Skeletal muscle cell (primary cell): ENCODE results near the gene RBMXL3.

Experiments used
- DNase-seq: peaks from one replicate; pipeline ENCODE4 v3.0.0-alpha.2; 2010; ENCODE audit warnings: low read depth
- H3K4me3 ChIP-seq: 2 replicates; pipeline ENCODE4 v1.5.1; 2011; ENCODE audit warnings: low read depth, mild to moderate bottlenecking, control low read depth, low read length, moderate library complexity

Gene RBMXL3

DNA sequence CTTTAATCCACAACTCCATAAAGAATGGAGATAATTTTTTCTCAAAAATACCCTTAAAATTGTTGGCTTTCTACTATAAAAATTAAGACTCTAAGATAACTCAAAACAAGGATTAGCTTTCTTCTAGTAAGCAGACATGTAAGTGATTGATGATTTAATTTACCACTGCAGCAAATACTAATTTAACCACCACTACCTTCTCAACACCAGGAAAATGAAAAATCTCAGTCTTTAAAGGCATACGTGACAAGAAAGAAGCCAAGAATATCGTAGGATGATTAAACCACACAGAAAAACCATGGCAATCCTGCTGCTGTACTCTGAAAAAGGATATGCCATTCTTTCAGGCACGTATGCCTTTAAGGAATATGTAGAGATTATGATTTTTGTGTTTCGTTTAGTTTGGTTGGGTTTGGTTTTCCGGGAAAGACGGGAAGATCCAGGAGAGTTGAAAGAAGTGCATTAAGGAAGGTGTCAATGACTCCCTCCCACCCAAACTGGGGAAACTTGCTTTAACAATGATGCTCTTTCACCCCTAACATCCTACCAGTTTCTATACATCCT, 43.8 kb downstream of the RBMXL3 start:
- no peak for DNase-seq
- H3K4me3 ChIP-seq = peak overlapping the region; percentile 65

DNA sequence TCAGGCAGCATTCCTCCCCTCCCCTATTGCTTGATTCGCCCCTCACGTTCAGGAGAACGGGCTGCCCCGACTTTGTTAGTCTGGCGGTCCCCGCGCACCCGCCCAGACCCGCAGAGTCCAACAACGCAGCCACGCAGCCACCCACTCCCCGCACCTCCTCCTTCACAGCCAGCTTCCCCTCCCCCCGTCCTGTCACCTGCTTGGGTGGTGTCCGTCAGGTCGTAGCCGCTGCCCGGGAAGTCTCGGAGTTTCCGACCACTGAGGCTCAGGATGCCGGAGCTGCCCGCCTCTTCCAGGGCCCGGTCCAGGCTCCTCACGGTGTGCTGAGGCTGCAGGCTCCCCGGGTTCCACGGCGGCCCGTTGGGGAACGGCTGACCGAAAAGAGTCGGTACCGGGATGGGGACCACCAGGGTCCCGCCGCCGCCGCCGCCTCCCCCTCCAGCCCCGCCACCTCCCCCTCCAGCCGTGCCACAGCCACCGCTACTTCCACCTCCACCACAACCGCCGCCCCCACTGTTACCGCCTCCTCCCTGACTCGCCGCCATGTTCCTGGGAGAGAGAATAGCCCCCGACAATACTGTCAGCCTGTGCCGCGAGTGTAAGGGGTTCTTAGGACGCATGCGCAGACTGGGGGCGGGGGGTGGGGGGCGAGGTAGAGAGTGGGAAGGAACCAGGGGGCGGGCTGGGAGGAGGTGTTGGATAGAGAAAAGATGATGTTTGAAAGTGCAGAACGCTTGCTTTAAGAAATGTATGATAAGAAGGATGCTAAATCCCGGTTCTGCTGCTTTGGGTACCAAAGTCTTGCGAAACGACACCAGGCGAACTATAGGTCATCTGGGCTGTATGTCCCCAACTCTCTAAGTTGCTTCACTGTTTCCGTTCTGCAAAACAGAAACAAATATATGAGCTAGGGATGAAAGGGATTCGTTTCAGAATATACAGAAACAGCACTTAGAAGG, 44.6 kb downstream of the RBMXL3 start, which contains the start of gene LRCH2:
LRCH2 (minus strand) TSS at position 600 of the 959 bp plus-strand sequence; CDS start at position 545, 55 bp downstream.
- peak; percentile 4 for DNase-seq
- peak within 1 kb of the TSS; percentile 65 for H3K4me3 ChIP-seq

- H3K4me3 ChIP-seq = peak overlapping the region; percentile 65
- no peak for DNase-seq
Measured at GRCh38 chrX:115234461-115234860, 45.3 kb downstream of the RBMXL3 start.

GRCh38 chrX:115236560-115236959, 47.4 kb downstream of the RBMXL3 start:
- no peak overlapping the region for H3K4me3 ChIP-seq
- DNase-seq = no peak

- H3K4me3 ChIP-seq = no peak overlapping the region
- no peak for DNase-seq
Measured at GRCh38 chrX:115237056-115237455, 47.8 kb downstream of the RBMXL3 start.
